ENCODE results near the gene DIPK1A.

Gene DIPK1A

GRCh38 chr1:92910081-92910480, 51.2 kb downstream of the DIPK1A start:
- no peak overlapping the region for H3K27ac ChIP-seq
- TF ChIP-seq CTCF (IDR thresholded peaks at IDR 0.05) (no peak), ZFX (IDR thresholded peaks at IDR 0.05; ENCODE audit: borderline replicate concordance) (no peak)

- H3K27ac ChIP-seq: no peak overlapping the region
- TF ChIP-seq ZFX (IDR thresholded peaks at IDR 0.05; ENCODE audit: borderline replicate concordance) (no peak), CTCF (IDR thresholded peaks at IDR 0.05) (no peak)
These were observed 51.9 kb downstream of the DIPK1A start for GRCh38 chr1:92909321-92909720.

- TF ChIP-seq CTCF (IDR thresholded peaks at IDR 0.05) (no peak), ZFX (IDR thresholded peaks at IDR 0.05; ENCODE audit: borderline replicate concordance) (no peak)
- no peak overlapping the region for H3K27ac ChIP-seq
These were observed 53.1 kb downstream of the DIPK1A start for GRCh38 chr1:92907949-92908684.

GRCh38 chr1:92903765-92904164, 57.5 kb downstream of the DIPK1A start:
- H3K27ac ChIP-seq: no peak overlapping the region
- TF ChIP-seq CTCF (IDR thresholded peaks at IDR 0.05) (no peak), ZFX (IDR thresholded peaks at IDR 0.05; ENCODE audit: borderline replicate concordance) (no peak)

- H3K27ac ChIP-seq: no peak overlapping the region
- TF ChIP-seq CTCF (IDR thresholded peaks at IDR 0.05) (no peak), ZFX (IDR thresholded peaks at IDR 0.05; ENCODE audit: borderline replicate concordance) (no peak)
These were observed 58.9 kb downstream of the DIPK1A start for GRCh38 chr1:92902406-92902744.

- H3K27ac ChIP-seq: no peak overlapping the region
These were observed 59.4 kb downstream of the DIPK1A start for GRCh38 chr1:92901699-92902405.

More at GRCh38 chr1:92901699-92902405, 59.4 kb downstream of the DIPK1A start:
- TF ChIP-seq ZFX (IDR thresholded peaks at IDR 0.05; ENCODE audit: borderline replicate concordance): no peak
- no peak for TF ChIP-seq CTCF (IDR thresholded peaks at IDR 0.05)
